ENCODE measurements around the gene LBHD2.
A peak's percentile ranks its signal among the peaks of the same experiment; 100 is the strongest.

The LBHD2 gene

GRCh38 chr14:103121121-103121845, 37.3 kb downstream of the LBHD2 start:
- no peak for DNase-seq (ENCODE audit: low spot score)

- DNase-seq (ENCODE audit: low spot score) = peak; percentile 71
These were observed 38.0 kb downstream of the LBHD2 start for GRCh38 chr14:103121846-103122584.

- no peak for DNase-seq (ENCODE audit: low spot score)
These were observed 38.6 kb downstream of the LBHD2 start for GRCh38 chr14:103122585-103122946.

GRCh38 chr14:103122947-103123633, 39.1 kb downstream of the LBHD2 start, which contains the start of gene TNFAIP2:
TNFAIP2 (plus strand) TSS chr14:103123461; CDS start chr14:103126458, 2,997 bp downstream.
- no peak for DNase-seq (ENCODE audit: low spot score)

GRCh38 chr14:103123634-103124500, 39.9 kb downstream of the LBHD2 start:
- no peak for DNase-seq (ENCODE audit: low spot score)

- DNase-seq (ENCODE audit: low spot score) = no peak
These were observed 40.5 kb downstream of the LBHD2 start for GRCh38 chr14:103124501-103125001.

- no peak for DNase-seq (ENCODE audit: low spot score)
These were observed 41.4 kb downstream of the LBHD2 start for GRCh38 chr14:103125098-103126070.

- DNase-seq (ENCODE audit: low spot score) = no peak
These were observed 42.3 kb downstream of the LBHD2 start for GRCh38 chr14:103126088-103126872.

GRCh38 chr14:103126873-103127304, 42.9 kb downstream of the LBHD2 start:
- DNase-seq (ENCODE audit: low spot score) = peak; percentile 91

- no peak for DNase-seq (ENCODE audit: low spot score)
These were observed 43.3 kb downstream of the LBHD2 start for GRCh38 chr14:103127356-103127755.

- no peak for DNase-seq (ENCODE audit: low spot score)
These were observed 44.0 kb downstream of the LBHD2 start for GRCh38 chr14:103127861-103128598.

- no peak for DNase-seq (ENCODE audit: low spot score)
These were observed 44.8 kb downstream of the LBHD2 start for GRCh38 chr14:103128631-103129300.

GRCh38 chr14:103129301-103130016, 45.4 kb downstream of the LBHD2 start:
- DNase-seq (ENCODE audit: low spot score) = no peak

GRCh38 chr14:103130017-103130764, 46.2 kb downstream of the LBHD2 start:
- no peak for DNase-seq (ENCODE audit: low spot score)

- no peak for DNase-seq (ENCODE audit: low spot score)
These were observed 47.0 kb downstream of the LBHD2 start for GRCh38 chr14:103130965-103131364.

GRCh38 chr14:103131580-103131979, 47.6 kb downstream of the LBHD2 start:
- no peak for DNase-seq (ENCODE audit: low spot score)
